Testis (tissue), 2 donors: ENCODE results near the gene TAF1A.

ENCODE experiments used
- CTCF ChIP-seq, 3 experiments: fragments of 450-650 bp in 2 of 3; fragments of 200-600 bp in 1 of 3; sonication (generic) in 1 of 3; IDR thresholded peaks; one replicate each; pipeline ENCODE4 v1.5.1; 2016 to 2019; ENCODE audit warnings: antibody characterized with exemption in 3 of 3, mild to moderate bottlenecking in 2 of 3, moderate library complexity in 1 of 3
- POLR2A ChIP-seq: fragments of 450-650 bp; IDR thresholded peaks from one replicate; pipeline ENCODE4 v1.6.1; 2017; ENCODE audit warnings: antibody characterized with exemption, mild to moderate bottlenecking, moderate library complexity

- TF ChIP-seq CTCF (IDR thresholded peaks at IDR 0.05) (no peak), POLR2A (no peak)
Measured at GRCh38 chr1:222582099-222582774, 7.5 kb downstream of the TAF1A start.
